CD4-positive, alpha-beta T cell treated with Interferon gamma for 1 hour (primary cell): ENCODE results near the gene DOP1B.
A peak's percentile ranks its signal among the peaks of the same experiment; 100 is the strongest.
"Not testable (repeated sequence)": the region's sequence is repeated elsewhere in the genome, so short reads cannot be mapped to it uniquely, and the experiment has no call there.

Experiments used
- DNase-seq: peaks from one replicate; pipeline ENCODE4 v3.0.0-alpha.2; 2020

The DOP1B gene

GRCh38 chr21:36141513-36141925 is 15.1 kb upstream of the DOP1B start:
- DNase-seq, result peak; percentile 87

- DNase-seq, result not testable (repeated sequence)
These were observed 12.4 kb upstream of the DOP1B start for GRCh38 chr21:36144233-36144632.

DNA sequence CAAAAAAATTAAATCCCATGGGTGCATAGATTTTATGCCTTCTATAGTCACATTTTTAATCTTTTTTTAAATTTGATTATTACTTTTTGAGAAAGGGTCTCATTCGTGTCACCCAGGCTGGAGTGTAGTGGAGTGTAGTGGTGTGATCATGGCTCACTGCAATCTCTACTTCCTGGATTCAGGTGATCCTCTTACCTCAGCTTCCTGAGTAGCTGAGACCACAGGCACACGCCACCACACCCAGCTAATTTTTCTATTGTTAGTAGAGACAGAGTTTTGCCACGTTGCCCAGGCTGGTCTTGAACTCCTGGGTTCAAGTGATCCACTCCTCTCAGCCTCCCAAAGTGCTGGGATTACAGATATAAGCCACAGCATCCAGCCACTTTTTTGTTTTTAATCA is 11.4 kb upstream of the DOP1B start:
- DNase-seq, result no peak

DNA sequence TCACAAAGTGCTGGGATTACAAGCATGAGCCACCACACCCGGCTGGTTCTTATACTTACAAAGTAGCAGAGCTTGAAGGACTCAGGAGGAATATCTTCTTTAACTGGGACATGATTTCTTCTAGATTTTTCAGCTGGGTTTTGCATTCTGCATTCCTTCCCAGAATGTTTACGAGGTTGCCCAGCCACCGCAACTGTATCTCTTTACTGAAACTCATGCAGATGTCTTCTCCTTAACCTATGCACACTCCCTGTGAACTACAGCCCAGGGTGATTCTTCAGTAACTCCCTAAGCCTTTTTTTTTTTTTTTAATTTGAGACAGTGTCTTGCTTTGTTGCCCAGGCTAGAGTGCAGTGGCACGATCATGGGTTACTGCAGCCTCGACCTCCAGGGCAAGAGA is 8.7 kb upstream of the DOP1B start:
- DNase-seq, result no peak

GRCh38 chr21:36148886-36149285 is 7.7 kb upstream of the DOP1B start:
- no peak for DNase-seq

GRCh38 chr21:36149788-36150711 is 6.6 kb upstream of the DOP1B start:
- peak; percentile 31 for DNase-seq

DNA sequence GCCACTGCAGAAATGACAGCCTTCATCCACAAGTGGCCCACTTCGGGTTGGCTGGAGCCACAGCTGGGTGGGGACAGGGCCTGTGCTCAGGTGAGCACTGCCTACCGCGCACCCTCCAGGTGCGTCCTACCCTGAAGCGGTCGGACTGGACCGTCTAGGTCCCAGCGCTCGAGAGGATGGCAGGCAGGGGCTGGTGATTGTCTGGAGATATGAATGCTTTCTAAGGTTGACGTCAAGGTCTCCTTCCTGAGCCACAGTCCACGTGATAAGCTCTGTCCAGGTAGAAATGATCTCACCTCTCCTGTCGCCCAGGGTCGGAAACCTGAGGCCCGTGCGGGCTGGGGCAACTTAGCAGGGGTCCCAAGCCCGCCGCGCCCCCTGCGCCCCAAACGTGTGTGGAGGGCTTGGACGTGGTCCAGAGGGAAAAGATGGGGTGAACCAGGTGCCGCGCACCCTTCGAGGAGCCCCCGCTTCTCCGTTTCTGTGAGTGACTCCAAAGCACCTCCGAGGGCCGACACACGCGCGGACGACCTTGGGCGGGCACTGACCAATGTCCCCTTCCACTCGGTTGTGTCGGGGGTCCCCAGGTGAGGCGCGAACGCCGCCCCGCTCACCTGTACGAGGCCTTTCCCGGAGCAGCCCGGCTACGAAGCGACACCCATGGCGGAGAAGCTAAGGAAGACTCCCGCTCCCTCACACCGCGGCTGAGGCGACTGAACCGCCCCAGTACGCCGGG is 853 bp upstream of the DOP1B start:
- DNase-seq, result no peak

DNA sequence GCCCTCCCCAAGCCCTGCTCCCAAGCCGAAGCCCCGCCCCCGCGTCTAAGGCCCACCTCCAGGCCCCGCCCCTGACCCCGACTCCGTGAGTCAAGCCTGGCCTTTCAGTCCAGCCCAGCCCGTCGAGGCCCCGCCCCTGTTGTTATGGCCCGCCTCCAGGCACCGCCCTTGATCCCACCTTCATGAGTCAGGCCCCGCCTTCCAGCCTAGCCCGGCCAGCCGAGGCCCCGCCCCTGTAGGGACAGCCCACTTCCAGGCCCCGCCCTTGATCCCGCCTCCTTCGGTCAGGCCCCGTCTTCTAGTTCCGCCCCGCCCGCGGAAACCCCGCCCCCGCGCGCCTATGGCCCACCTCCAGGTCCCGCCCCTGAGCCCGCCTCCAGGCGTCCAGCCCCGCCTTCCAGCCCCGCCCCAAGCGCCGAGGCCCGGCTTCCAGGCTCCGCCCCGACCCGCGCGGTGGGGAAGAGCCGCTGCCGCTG is 247 bp upstream of the DOP1B start:
- DNase-seq, result peak; percentile 98

GRCh38 chr21:36159356-36159921 is 2.8 kb downstream of the DOP1B start:
- DNase-seq, result no peak

DNA sequence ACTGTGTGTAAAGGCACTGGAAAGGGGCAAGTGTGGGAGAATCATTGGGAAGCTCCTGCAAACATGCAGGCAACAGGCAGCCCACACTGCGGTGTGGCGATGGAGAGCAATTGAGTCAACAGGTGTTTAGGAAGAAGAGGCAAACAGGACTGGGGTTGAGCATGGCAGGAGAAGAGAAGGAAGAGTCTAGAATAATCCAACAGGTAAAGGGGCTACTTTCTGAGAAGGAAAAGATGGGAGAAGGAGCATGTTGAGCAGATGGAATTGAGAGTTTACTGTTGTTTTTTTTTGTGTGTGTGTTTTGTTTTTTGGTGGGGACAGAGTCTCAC is 4.2 kb downstream of the DOP1B start:
- no peak for DNase-seq

DNA sequence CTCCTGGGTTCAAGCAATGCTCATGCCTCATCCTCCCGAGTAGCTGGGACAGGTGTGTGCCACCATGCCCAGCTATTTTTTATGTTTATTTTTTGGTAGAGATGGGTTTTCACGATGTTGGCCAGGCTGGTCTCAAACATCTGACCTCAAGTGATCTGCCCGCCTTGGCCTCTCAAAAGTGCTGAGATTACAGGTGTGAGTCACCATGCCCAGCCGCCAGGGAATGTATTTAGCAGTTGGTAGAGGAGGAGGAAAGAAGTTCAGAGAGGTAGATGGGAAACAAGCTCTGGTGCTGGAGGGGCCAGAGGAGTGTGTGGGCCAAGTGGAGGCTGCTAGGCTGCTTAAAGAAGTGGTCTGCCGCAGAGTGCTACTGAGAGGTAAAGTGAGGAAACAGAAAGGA is 6.0 kb downstream of the DOP1B start:
- no peak for DNase-seq

DNA sequence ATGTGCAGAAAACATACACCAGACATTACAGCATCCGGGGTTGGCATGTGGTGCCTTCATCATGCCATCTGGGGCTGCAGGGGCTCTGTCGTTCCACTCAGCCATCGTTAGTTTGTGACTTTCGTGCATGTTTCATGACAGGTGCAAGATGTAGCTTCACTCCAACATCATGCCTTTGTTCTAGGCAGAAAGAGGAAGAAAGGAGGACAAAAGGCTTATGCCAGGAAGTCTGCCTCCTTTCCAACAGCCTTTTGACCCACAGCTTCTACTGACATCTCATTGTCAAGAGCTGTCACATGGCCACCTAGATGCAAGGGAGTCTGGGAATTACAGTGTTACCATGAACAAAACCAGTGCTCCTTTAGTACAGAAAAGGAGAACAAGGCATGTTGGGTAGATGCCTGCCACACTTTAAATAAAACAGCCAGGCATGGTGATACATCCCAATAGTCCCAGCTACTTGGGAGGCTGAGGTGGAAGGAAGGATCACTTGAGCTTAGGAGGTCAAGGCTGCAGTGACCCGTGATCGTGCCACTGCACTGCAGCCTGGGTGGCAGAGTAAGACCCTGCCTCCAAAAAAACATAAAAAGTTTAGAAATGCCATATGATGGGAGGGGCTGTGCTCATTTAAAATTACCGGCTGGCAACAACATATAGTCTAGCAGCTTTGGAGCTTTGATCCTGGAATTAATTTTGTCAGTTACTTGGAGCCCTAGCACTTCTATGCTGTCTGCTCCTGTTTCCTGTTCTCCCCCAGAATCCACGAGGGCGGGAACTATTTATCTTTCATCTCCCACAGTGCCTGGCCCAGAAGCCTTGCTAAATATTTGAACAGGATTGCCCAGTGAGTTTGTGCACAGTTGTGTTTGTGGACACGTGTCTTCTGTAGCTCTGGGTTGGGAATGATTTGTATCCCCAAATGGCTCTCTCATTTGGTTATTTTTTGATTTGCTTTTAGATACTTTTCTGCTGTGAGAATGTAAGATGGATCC is 7.4 kb downstream of the DOP1B start:
- no peak for DNase-seq

GRCh38 chr21:36165356-36165755 is 8.7 kb downstream of the DOP1B start:
- no peak for DNase-seq

- no peak for DNase-seq
These were observed 10.1 kb downstream of the DOP1B start for GRCh38 chr21:36166705-36167104.

DNA sequence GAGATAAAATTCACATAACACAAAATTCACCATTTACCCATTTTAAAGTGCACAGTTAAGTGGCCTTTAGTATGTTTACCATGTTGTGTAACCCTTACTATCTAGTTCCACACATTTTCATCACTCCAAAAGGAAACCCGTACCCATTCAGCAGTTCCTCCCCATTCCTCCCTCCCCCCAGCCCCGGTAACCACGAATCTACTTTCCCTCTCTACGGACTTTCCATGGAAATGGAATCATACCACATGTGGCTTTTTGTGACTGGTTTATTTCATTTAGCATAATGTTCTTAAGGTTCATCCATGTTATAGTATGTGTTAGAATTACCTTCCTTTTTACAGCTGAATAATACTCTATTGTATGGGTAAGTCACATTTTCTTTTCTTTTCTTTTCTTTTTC is 10.9 kb downstream of the DOP1B start:
- DNase-seq, result no peak

DNA sequence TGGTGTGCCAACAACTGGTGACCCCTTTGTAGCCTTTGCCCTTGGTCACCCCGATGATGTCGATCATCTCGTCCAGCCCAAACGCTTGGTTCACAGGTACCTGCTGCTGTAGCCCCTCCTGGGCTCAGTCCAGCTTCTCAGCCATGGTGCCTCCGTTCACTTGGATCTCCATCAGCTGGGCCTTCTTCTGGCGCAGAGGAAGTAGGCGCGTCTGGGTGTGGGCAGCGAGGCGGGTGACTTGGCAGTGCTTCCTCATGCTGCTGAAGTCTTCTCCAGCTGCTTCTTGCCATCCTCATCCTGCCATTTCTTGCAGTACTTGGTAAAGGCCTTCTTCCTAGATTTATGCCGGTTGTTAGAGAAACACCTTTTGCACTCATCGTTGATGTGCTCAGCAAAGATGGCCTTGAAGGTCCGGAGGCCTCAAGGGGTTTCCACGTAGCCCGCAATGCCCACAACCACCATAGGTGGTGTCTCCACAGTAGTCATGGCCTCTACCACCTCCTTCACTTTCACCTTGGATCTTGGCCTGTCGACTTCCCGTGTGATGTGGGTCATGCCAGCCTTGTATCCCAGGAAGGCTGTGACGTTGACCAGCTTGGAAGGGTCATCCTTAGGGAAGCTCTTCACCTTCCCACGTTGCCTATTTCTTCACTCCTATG is 13.0 kb downstream of the DOP1B start:
- peak; percentile 34 for DNase-seq

- no peak for DNase-seq
These were observed 14.2 kb downstream of the DOP1B start for GRCh38 chr21:36170823-36171222.

GRCh38 chr21:36171336-36171735 is 14.7 kb downstream of the DOP1B start:
- DNase-seq, result no peak

GRCh38 chr21:36171741-36172331 is 15.2 kb downstream of the DOP1B start:
- DNase-seq, result no peak

GRCh38 chr21:36174780-36175179 is 18.2 kb downstream of the DOP1B start:
- DNase-seq, result no peak

DNA sequence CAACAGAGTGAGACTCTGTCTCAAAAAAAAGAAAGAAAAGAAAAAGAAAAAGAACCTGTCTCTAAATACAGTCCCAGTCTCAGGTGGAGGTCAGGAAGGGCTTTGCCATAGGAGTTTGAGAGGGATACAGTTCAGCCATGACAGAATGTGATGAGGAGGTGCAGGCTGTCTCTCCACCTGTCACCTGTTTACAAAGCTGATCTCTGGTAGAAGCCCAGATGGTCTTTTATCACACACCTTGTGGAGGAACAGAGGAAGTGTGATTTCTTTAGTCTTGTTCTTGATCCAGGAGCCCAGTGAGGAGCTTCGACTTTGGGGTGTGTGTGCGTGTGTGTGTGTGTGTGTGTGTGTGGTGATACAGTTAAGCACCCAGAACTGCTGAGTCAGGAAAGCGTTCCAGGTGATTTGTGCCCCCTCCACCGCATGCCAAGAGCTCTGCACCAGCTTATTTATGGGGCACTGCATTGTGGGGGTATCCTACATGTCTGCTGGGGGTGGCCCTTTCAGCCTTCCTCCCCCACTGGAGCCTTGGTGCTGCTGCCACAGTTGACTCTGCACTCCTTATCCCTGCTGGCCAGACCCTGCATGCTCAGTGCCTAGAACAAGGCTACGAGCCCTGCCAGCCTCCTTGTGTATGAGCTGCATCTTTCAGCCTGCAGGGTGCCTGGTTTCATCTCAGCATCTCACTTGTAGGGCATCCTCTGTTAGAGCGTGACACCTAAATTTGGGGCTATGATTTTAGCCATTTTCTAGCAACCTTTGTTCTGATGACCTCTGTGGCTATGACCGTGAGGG is 19.3 kb downstream of the DOP1B start:
- DNase-seq, result no peak
